DOHH2 (cell line): ENCODE measurements around the gene TEKT5.

Source experiments
- H3F3A ChIP-seq: fragments of 200-600 bp; sonication (generic), shearing (Covaris generic); 2 replicates; pipeline ENCODE4 v1.6.0; 2016; ENCODE audit warnings: antibody characterized with exemption, mild to moderate bottlenecking; ENCODE audit not compliant: control insufficient read depth, insufficient read depth
- H3K27ac ChIP-seq: fragments of 200-600 bp; sonication (generic); 2 replicates; pipeline ENCODE4 v1.5.1; 2014; ENCODE audit warnings: low read depth, mild to moderate bottlenecking, low read length, moderate library complexity
- H3K27me3 ChIP-seq: fragments of 200-600 bp; sonication (generic); 2 replicates; pipeline ENCODE4 v1.6.1; 2014; ENCODE audit warnings: mild to moderate bottlenecking, low read length, mixed read lengths; ENCODE audit not compliant: control insufficient read depth
- H3K36me3 ChIP-seq: fragments of 200-600 bp; sonication (generic); 2 replicates; pipeline ENCODE4 v1.6.1; 2014; ENCODE audit warnings: mild to moderate bottlenecking, low read length, moderate library complexity, mixed read lengths; ENCODE audit not compliant: control insufficient read depth
- H3K4me1 ChIP-seq: fragments of 200-600 bp; sonication (generic); 2 replicates; pipeline ENCODE4 v1.6.1; 2014; ENCODE audit warnings: mild to moderate bottlenecking, low read length, mixed read lengths; ENCODE audit not compliant: control insufficient read depth
- H3K4me2 ChIP-seq: fragments of 200-600 bp; sonication (generic); 2 replicates; pipeline ENCODE4 v1.6.0; 2014; ENCODE audit warnings: mild to moderate bottlenecking, low read length, moderate library complexity
- H3K4me3 ChIP-seq: fragments of 200-600 bp; sonication (generic); 2 replicates; pipeline ENCODE4 v1.5.1; 2014; ENCODE audit warnings: mild to moderate bottlenecking, low read length, mixed read lengths
- H3K79me2 ChIP-seq: fragments of 200-600 bp; sonication (generic); 2 replicates; pipeline ENCODE4 v1.6.1; 2014; ENCODE audit warnings: mild to moderate bottlenecking, low read length, mixed read lengths; ENCODE audit not compliant: control insufficient read depth
- H3K9me2 ChIP-seq: fragments of 200-600 bp; sonication (generic); replicated peaks from 2 replicates; pipeline ENCODE4 v1.6.1; 2014; ENCODE audit warnings: mild to moderate bottlenecking, low read length, mixed read lengths; ENCODE audit not compliant: control insufficient read depth
- H3K9me3 ChIP-seq: fragments of 200-600 bp; sonication (generic); 2 replicates; pipeline ENCODE4 v1.6.1; 2014; ENCODE audit warnings: antibody characterized with exemption, low read length, mixed read lengths; ENCODE audit not compliant: control insufficient read depth, insufficient read depth
- H4K20me1 ChIP-seq: fragments of 200-600 bp; sonication (generic); 2 replicates; pipeline ENCODE4 v1.6.0; 2014; ENCODE audit warnings: low read depth, mild to moderate bottlenecking, antibody characterized with exemption, low read length, moderate library complexity; ENCODE audit not compliant: control insufficient read depth, insufficient read depth
- CTCF ChIP-seq: fragments of 200-600 bp; sonication (generic); IDR thresholded peaks from one replicate; pipeline ENCODE4 v1.5.1; 2014; ENCODE audit warnings: antibody characterized with exemption, mild to moderate bottlenecking, low read depth, low read length; ENCODE audit not compliant: poor library complexity, severe bottlenecking
- EZH2phosphoT487 ChIP-seq: fragments of 200-600 bp; sonication (generic); IDR thresholded peaks from 2 replicates; pipeline ENCODE4 v1.6.1; 2017; ENCODE audit warnings: borderline replicate concordance, mild to moderate bottlenecking, antibody characterized with exemption, low read length, moderate library complexity, mixed read lengths

Gene TEKT5

GRCh38 chr16:10656618-10657017, 38.1 kb downstream of the TEKT5 start:
- Histone ChIP-seq H3F3A (no peaks in the 10 kb centered on the region), H3K79me2 (no peaks in the 10 kb centered on the region), H3K36me3 (no peaks in the 10 kb centered on the region), H3K9me3 (no peaks in the 10 kb centered on the region), H4K20me1 (no peaks in the 10 kb centered on the region), H3K27me3 (peaks cover 8% of the 10 kb centered on the region), H3K27ac (no peak overlapping the region), H3K4me1 (no peaks in the 10 kb centered on the region), H3K4me2 (no peak overlapping the region), H3K4me3 (no peak overlapping the region), H3K9me2 (no peaks in the 10 kb centered on the region)
- no peak for TF ChIP-seq CTCF

- Histone ChIP-seq H3K27me3 (peaks cover 8% of the 10 kb centered on the region), H3K36me3 (no peaks in the 10 kb centered on the region), H3K4me3 (no peak overlapping the region), H3K4me1 (no peaks in the 10 kb centered on the region), H3K27ac (no peak overlapping the region), H3K9me2 (no peaks in the 10 kb centered on the region), H3F3A (no peaks in the 10 kb centered on the region), H3K9me3 (no peaks in the 10 kb centered on the region), H3K79me2 (no peaks in the 10 kb centered on the region), H3K4me2 (no peak overlapping the region), H4K20me1 (no peaks in the 10 kb centered on the region)
- TF ChIP-seq EZH2phosphoT487 (no peak), CTCF (no peak)
Measured at GRCh38 chr16:10655415-10655977, 39.2 kb downstream of the TEKT5 start.

GRCh38 chr16:10654592-10655414, 39.9 kb downstream of the TEKT5 start:
- H3K79me2 ChIP-seq, result no peaks in the 10 kb centered on the region
- no peaks in the 10 kb centered on the region for H3K36me3 ChIP-seq
- H3F3A ChIP-seq, result no peaks in the 10 kb centered on the region
- H3K27me3 ChIP-seq, result peaks cover 8% of the 10 kb centered on the region
- H3K4me1 ChIP-seq, result no peaks in the 10 kb centered on the region
- H4K20me1 ChIP-seq, result no peaks in the 10 kb centered on the region
- H3K27ac ChIP-seq, result no peak overlapping the region
- no peak overlapping the region for H3K4me3 ChIP-seq
- no peaks in the 10 kb centered on the region for H3K9me2 ChIP-seq
- no peaks in the 10 kb centered on the region for H3K9me3 ChIP-seq
- no peak for TF ChIP-seq CTCF
- no peak for TF ChIP-seq EZH2phosphoT487
- no peak overlapping the region for H3K4me2 ChIP-seq
